Lower leg skin (tissue), 4 donors: ENCODE measurements around the gene RHCE. TPM values are rescaled to one million over a fixed set of nuclear protein-coding genes. Genes with fewer than 3 reads are reported as not detected.
"Not testable (repeated sequence)": the region's sequence is repeated elsewhere in the genome, so short reads cannot be mapped to it uniquely, and the experiment has no call there.

Experiments used
- DNase-seq, 2 donors: peaks; one replicate each; pipeline ENCODE4 v3.0.0-alpha.2; 2019; ENCODE audit warnings: low spot score in 2 of 2
- H3K4me3 ChIP-seq: fragments of 200-600 bp; sonication (generic); 2 replicates; pipeline ENCODE4 v1.5.1; 2017; ENCODE audit warnings: mild to moderate bottlenecking, low read depth; ENCODE audit not compliant: poor library complexity, severe bottlenecking
- CTCF ChIP-seq, 3 donors: fragments of 450-650 bp; IDR thresholded peaks; one replicate each; pipeline ENCODE4 v1.5.1; 2016; ENCODE audit warnings: antibody characterized with exemption in 3 of 3, mild to moderate bottlenecking in 3 of 3, moderate library complexity in 2 of 3
- POLR2A ChIP-seq, 2 donors: fragments of 450-650 bp; IDR thresholded peaks; one replicate each; pipeline ENCODE4 v1.6.1; 2016 to 2017; ENCODE audit warnings: antibody characterized with exemption in 2 of 2, mild to moderate bottlenecking in 1 of 2, moderate library complexity in 1 of 2
- WGBS, 2 donors: methylation state at CpG; one replicate each; pipeline ENCODE4 v1.1.5; 2018; 5-methylcytosine and 5-hydroxymethylcytosine counted together
- intact Hi-C: fragments of 100-400 bp; cut with DNase I; formaldehyde crosslinking; loops from one replicate; pipeline ENCODE4 v1.15.0; 2023; ENCODE audit warnings: low total_unique reads
- total RNA-seq, 4 donors: library from RNA; depleted of rRNA; stranded (reverse); fragments of >200 nt; gene quantifications; one replicate each; pipeline ENCODE4 v1.1.0, GENCODE V29; 2016

Gene RHCE
- total RNA-seq, 4 donors from 2014 or later = 0.16 to 1.4 (median 0.61) TPM; not detected in 1

DNA sequence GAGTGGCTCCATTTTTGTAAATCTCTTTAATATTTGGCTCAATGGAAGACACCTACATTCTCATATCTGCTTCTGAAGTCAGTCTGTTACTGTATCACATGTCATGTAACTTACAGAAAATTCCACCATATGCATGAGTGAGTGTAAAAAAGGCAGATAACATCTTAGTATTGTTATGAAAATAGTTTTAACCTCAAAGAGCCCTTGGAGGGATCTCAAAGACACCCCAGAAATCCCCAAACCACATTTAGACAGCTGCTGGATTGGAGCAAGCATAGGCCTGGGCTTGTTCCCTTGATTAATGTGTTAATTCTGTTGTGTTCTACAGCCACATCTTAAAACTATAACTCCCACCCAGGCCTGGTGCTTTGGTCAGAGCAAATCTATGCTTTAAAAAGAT lies 26.9 kb upstream of the RHCE start:
- DNase-seq = no peak
- TF ChIP-seq CTCF (IDR thresholded peaks at IDR 0.05) (no peak), POLR2A (IDR thresholded peaks at IDR 0.05) (no peak)
- intact Hi-C loops = no loop called here
- no peak overlapping the region for H3K4me3 ChIP-seq

DNA sequence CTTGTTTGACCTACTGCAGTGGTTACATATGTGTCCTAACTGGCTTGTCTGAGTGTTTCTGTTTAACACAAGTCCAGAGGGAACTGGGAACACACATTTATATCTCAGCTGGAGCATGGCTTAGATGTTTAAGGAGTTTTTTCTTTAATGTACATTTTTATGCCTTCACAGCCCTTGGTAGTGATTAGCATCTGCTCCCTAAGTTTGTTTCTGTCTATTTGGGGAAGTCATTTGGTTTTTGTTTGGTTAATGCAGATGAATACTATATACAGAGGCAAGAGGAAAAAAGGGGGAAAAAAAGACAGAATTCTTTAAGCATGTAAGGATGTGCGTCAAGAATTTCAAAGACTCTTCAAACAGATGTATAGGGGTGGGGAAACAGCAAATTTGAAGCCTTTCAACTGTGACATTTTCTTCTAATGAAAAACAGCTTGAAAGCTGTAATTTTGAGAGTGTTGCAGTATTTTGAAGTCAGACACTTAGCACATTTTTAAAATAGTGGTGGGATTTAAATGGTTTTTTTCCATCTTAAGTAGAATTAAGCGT lies 25.4 kb upstream of the RHCE start:
- DNase-seq = no peak
- intact Hi-C loops = no loop called here
- WGBS, 2 donors = 70 to 72% methylated on average over 2 of the region's 2 CpGs

DNA sequence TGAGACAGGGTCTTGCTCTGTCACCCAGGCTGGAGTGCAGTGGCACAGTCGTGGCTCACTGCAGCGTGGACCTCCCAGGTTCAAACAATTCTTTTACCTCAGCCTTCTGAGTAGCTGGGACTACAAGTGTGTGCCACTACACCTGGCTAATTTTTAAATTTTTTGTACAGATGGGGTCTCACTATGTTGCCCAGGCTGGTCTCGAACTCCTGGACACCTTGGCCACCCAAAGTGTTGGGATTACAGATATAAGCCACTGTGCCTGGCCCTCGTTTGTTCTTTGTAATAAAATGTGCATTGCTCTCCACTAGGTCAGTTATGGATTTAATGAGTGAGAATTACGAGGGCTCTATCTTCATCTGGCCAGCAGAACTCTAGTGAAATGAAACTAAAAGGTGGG lies 24.0 kb upstream of the RHCE start:
- DNase-seq, intact Hi-C loops, H3K4me3 ChIP-seq: not testable (repeated sequence)
- WGBS, 2 donors = 90 to 96% methylated on average over 5 of the region's 5 CpGs

More for the DNA sequence above, 25.4 kb upstream of the RHCE start:
- H3K4me3 ChIP-seq = no peak overlapping the region
- no peak for TF ChIP-seq CTCF (IDR thresholded peaks at IDR 0.05)
- TF ChIP-seq POLR2A (IDR thresholded peaks at IDR 0.05) = no peak

DNA sequence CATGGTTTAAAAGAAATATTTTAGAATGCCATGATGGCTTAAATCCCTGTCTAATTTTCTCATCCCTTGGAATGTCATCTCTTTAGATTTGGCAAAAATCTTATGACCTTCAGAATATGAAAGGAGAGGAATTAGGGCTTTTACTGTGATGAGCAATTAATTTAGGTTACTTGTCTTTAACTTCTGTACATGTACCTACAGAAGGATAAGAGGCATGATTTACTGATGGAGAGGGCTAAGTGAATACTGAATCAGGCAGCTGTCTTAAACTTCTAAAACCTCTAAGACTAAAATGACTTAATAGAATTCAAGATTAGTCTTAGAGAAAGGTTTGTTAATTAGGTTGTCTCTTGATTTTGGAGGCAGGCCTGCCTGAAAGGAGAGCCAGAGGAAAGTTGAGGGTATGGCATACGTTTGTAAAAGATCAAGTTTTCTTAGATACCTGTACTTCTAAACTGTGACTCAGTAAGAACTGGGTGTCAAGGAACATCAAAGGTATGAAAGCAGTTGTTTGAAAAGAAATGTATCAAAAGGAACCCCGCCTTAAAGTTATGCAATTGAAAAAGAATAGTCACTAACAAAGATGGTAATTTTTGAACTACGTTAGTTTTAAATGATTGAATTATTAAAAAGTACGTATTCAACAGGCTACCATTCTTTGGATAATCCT lies 22.5 kb upstream of the RHCE start:
- 58 to 68% methylated on average over 4 of the region's 4 CpGs for WGBS, 2 donors

DNA sequence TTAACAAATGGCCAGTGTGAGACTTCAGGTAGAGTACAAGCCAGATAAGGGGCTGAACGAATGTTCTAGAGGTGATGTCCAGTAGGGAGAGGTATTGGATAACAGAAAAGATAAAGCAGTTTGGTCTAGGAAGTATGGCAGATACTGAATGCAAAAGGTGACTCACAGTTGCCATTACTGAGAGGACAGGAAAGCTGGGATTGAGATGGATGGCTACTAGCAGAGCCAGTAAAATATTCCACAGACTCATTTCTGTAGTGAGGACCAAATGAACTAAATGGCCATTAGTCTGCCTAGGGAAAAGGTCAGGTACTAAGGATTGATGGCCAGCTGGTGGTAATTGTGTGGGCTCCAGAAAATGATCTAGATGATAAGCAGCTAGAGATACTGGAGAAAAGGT lies 21.6 kb upstream of the RHCE start:
- H3K4me3 ChIP-seq = no peak overlapping the region
- no peak for TF ChIP-seq CTCF (IDR thresholded peaks at IDR 0.05)
- TF ChIP-seq POLR2A (IDR thresholded peaks at IDR 0.05) = no peak
- no peak for DNase-seq
- intact Hi-C loops = no loop called here
- 81 to 85% methylated on average over 1 of the region's 1 CpG for WGBS, 2 donors

More for the DNA sequence above, 22.5 kb upstream of the RHCE start:
- intact Hi-C loops = no loop called here
- no peak overlapping the region for H3K4me3 ChIP-seq
- DNase-seq = no peak
- TF ChIP-seq POLR2A (IDR thresholded peaks at IDR 0.05) = no peak
- TF ChIP-seq CTCF (IDR thresholded peaks at IDR 0.05) = no peak

- TF ChIP-seq POLR2A (IDR thresholded peaks at IDR 0.05) (no peak), CTCF (IDR thresholded peaks at IDR 0.05) (no peak)
- intact Hi-C loops = no loop called here
- DNase-seq = no peak
- no peak overlapping the region for H3K4me3 ChIP-seq
- WGBS, 2 donors = 96 to 97% methylated on average over 6 of the region's 6 CpGs
These were observed 18.7 kb upstream of the RHCE start for GRCh38 chr1:25439287-25439686.
